K562 (cell line): ENCODE results near the gene TRAP1. TPM values are rescaled to one million over a fixed set of nuclear protein-coding genes. Genes with fewer than 3 reads are reported as not detected.
A peak's percentile ranks its signal among the peaks of the same experiment; 100 is the strongest.

ENCODE experiments used
- CREBBP ChIP-seq: IDR thresholded peaks from one replicate; pipeline ENCODE4 v1.6.1; 2012; ENCODE audit warnings: low read depth, mild to moderate bottlenecking, control low read depth, inconsistent platforms, low read length
- EP300 ChIP-seq: IDR thresholded peaks from 2 replicates; pipeline ENCODE4 v1.6.1; 2012; ENCODE audit warnings: low read length, improper control_type of control experiment
- GABPB2 ChIP-seq: fragments of 250-450 bp; sonication (Bioruptor Pico); conservative IDR thresholded peaks from 2 replicates; pipeline ENCODE4 v1.5.1; 2021; ENCODE audit warnings: mild to moderate bottlenecking
- KDM1A ChIP-seq, 2 experiments: fragments of 450-650 bp; IDR thresholded peaks; 2 replicates each; pipeline ENCODE4 v1.6.1; 2016; ENCODE audit warnings: mild to moderate bottlenecking in 2 of 2
- KDM2B ChIP-seq: fragments of 250-450 bp; sonication (Bioruptor Pico); IDR thresholded peaks from 2 replicates; pipeline ENCODE4 v1.8.0; 2021; ENCODE audit warnings: mild to moderate bottlenecking, moderate library complexity
- LCOR ChIP-seq: sonication (generic); formaldehyde crosslinking; IDR thresholded peaks from 2 replicates; pipeline ENCODE4 v1.8.0; 2022; ENCODE audit warnings: mild to moderate bottlenecking, missing genetic modification reagents
- MEF2D ChIP-seq: conservative IDR thresholded peaks from 2 replicates; pipeline ENCODE4 v1.6.1; 2016; ENCODE audit warnings: low read depth, missing genetic modification characterization, missing compliant biosample characterization
- NFATC3 ChIP-seq: fragments of 450-650 bp; IDR thresholded peaks from 2 replicates; pipeline ENCODE4 v1.6.1; 2017; ENCODE audit warnings: mild to moderate bottlenecking
- NR2C1 ChIP-seq, 2 experiments: fragments of 450-650 bp; IDR thresholded peaks; 2 replicates each; pipeline ENCODE4 v1.6.1; 2017; ENCODE audit warnings: mild to moderate bottlenecking in 2 of 2, antibody characterized with exemption in 1 of 2, inconsistent platforms in 1 of 2, missing compliant biosample characterization in 1 of 2, missing genetic modification characterization in 1 of 2
- PML ChIP-seq: IDR thresholded peaks from 2 replicates; pipeline ENCODE4 v1.6.1; 2012; ENCODE audit warnings: low read length, inconsistent platforms
- SMC3 ChIP-seq: conservative IDR thresholded peaks from 2 replicates; pipeline ENCODE4 v1.6.1; 2011; ENCODE audit warnings: low read depth, low read length, improper control_type of control experiment; ENCODE audit not compliant: insufficient read depth
- TBL1XR1 ChIP-seq, 2 experiments: IDR thresholded peaks; 2 replicates each; pipeline ENCODE4 v1.6.1; 2012; ENCODE audit warnings: improper control_type of control experiment in 2 of 2, low read length in 2 of 2, mild to moderate bottlenecking in 1 of 2
- THRAP3 ChIP-seq: fragments of 450-650 bp; IDR thresholded peaks from 2 replicates; pipeline ENCODE4 v1.6.1; 2016; ENCODE audit warnings: mild to moderate bottlenecking, inconsistent platforms, borderline replicate concordance
- ZC3H8 ChIP-seq: fragments of 450-650 bp; IDR thresholded peaks from 2 replicates; pipeline ENCODE4 v1.6.1; 2017
- ZFPM2 ChIP-seq: fragments of 250-450 bp; sonication (Bioruptor Pico); IDR thresholded peaks from 2 replicates; pipeline ENCODE4 v1.5.1; 2022; ENCODE audit warnings: mild to moderate bottlenecking
- ZNF354B ChIP-seq: fragments of 250-450 bp; sonication (Bioruptor Pico); IDR thresholded peaks from 2 replicates; pipeline ENCODE4 v1.4.0; 2020
- polyA plus RNA-seq, 8 experiments: library from polyadenylated mRNA; depleted of rRNA in 4 of 8; stranded (reverse) in 5 of 8; unstranded in 3 of 8; fragments of >200 nt; fragmentation: Nextera tagmentation in 2 of 8; fragmentation: Illumina TruSeq in 1 of 8; extraction: Ambion mirVana in 2 of 8; extraction: Trizol in 1 of 8; gene quantifications; 2 replicates each; pipeline versions ENCODE4 v1.2.1 to v1.2.3, GENCODE V29; 2011 to 2014; ENCODE audit warnings: inconsistent platforms in 1 of 8, missing spikeins in 1 of 8
- total RNA-seq, 7 experiments: library from RNA; depleted of rRNA in 6 of 7; stranded (reverse); fragments of >200 nt in 6 of 7; fragmentation: Illumina TruSeq in 2 of 7; extraction: Trizol in 2 of 7; gene quantifications; 2 replicates each; pipeline versions ENCODE4 v1.2.1 to v1.2.3, GENCODE V29; 2011 to 2021; ENCODE audit warnings: low replicate concordance in 1 of 7
- TF ChIP-seq, protein P1 (sequence below): IDR thresholded peaks from 2 replicates; pipeline ENCODE4 v1.6.1; 2011; ENCODE audit warnings: borderline replicate concordance, low read depth, mild to moderate bottlenecking, moderate library complexity, low read length; ENCODE audit not compliant: insufficient read depth, poor library complexity, severe bottlenecking
- TF ChIP-seq, protein P2 (sequence below): fragments of 250-450 bp; sonication (Bioruptor Pico); IDR thresholded peaks from 2 replicates; pipeline ENCODE4 v1.8.0; 2021; ENCODE audit warnings: borderline replicate concordance, mild to moderate bottlenecking, moderate library complexity; ENCODE audit not compliant: poor library complexity, severe bottlenecking
- TF ChIP-seq, protein P3 (sequence below): fragments of 250-450 bp; sonication (Bioruptor Pico); IDR thresholded peaks from 2 replicates; pipeline ENCODE4 v1.4.0; 2020
- TF ChIP-seq, protein P4 (sequence below), 2 experiments: fragments of 450-650 bp in 1 of 2; sonication (generic) in 1 of 2; formaldehyde crosslinking in 1 of 2; IDR thresholded peaks in 1 of 2; conservative IDR thresholded peaks in 1 of 2; 2 replicates each; pipeline versions ENCODE4 v1.6.1 to v1.8.1; 2016 to 2023; ENCODE audit warnings: mild to moderate bottlenecking in 2 of 2, moderate library complexity in 2 of 2, inconsistent platforms in 1 of 2, missing genetic modification reagents in 1 of 2
- TF ChIP-seq, protein P5 (sequence below): fragments of 250-450 bp; sonication (Bioruptor Pico); IDR thresholded peaks from 2 replicates; pipeline ENCODE4 v1.9.0; 2021; ENCODE audit warnings: mild to moderate bottlenecking, inconsistent platforms

The TRAP1 gene
- total and polyA plus RNA-seq, 9 of the 15 experiments (the other 6 are each of a cell fraction or from before 2014, with no cell fraction given) = 19.1 to 436 (median 301) TPM

DNA sequence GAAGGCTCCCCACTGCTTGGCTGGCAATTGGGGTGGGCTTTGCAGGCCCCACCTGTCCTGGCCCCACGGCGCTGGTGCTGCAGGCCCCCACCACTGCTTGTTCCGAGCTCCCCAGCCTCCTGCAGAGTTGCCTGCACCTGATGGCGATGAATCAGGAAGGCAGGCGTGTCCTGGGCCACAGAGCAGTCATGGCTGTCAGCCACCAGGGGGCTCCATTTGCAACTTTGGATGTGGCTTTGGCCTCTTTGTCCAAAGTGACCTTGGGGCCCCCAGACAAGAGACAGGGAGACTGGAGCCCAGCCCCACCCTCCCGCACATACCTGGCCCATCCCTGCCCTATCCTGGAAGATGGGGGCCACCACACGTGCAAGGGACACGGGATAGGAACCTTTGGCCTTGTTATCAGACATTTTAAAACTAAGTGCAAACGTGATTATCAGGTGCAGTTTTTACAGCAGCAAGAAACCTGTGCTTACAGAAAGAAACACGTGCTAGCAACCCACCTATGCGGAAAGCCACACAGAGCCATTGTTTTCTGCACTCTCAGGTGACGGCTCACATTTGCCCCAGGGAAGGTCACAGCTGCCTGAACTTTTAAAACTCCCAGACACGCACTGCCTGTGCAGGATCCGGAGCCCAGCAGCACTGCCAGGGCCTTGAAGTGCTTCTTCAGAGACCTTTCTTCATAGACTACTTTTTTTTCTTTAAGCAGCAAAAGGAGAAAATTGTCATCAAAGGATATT lies 62.9 kb downstream of the TRAP1 start, which contains the start of gene DNASE1 (continued):
- TF ChIP-seq KDM1A (IDR thresholded peaks at IDR 0.05) = no peak
- TF ChIP-seq KDM2B (CRISPR knock-in tag) = no peak
- 0 out of 4 replicates have a peak, but pooled peaks of 1 of the 2 experiments have one; percentile 13 for TF ChIP-seq TBL1XR1 (IDR thresholded peaks at IDR 0.05; ENCODE audit: low read length in 2 of 2)
- TF ChIP-seq ZC3H8 = no peak
- peak; percentile 79 for TF ChIP-seq SMC3
- no peak for TF ChIP-seq NFATC3
- TF ChIP-seq, protein P1, sequence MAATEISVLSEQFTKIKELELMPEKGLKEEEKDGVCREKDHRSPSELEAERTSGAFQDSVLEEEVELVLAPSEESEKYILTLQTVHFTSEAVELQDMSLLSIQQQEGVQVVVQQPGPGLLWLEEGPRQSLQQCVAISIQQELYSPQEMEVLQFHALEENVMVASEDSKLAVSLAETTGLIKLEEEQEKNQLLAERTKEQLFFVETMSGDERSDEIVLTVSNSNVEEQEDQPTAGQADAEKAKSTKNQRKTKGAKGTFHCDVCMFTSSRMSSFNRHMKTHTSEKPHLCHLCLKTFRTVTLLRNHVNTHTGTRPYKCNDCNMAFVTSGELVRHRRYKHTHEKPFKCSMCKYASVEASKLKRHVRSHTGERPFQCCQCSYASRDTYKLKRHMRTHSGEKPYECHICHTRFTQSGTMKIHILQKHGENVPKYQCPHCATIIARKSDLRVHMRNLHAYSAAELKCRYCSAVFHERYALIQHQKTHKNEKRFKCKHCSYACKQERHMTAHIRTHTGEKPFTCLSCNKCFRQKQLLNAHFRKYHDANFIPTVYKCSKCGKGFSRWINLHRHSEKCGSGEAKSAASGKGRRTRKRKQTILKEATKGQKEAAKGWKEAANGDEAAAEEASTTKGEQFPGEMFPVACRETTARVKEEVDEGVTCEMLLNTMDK = peak; percentile 87
- TF ChIP-seq MEF2D (tag) = no peak
- no peak for TF ChIP-seq ZNF354B
- no peak for TF ChIP-seq GABPB2
- TF ChIP-seq, protein P2, sequence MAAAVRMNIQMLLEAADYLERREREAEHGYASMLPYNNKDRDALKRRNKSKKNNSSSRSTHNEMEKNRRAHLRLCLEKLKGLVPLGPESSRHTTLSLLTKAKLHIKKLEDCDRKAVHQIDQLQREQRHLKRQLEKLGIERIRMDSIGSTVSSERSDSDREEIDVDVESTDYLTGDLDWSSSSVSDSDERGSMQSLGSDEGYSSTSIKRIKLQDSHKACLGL (CRISPR knock-in tag) = no peak
- no peak for TF ChIP-seq NR2C1 (IDR thresholded peaks at IDR 0.05)
- TF ChIP-seq NR2C1 (tag; IDR thresholded peaks at IDR 0.05) = no peak
- no peak for TF ChIP-seq CREBBP
- TF ChIP-seq EP300 = no peak
- TF ChIP-seq, protein P3, sequence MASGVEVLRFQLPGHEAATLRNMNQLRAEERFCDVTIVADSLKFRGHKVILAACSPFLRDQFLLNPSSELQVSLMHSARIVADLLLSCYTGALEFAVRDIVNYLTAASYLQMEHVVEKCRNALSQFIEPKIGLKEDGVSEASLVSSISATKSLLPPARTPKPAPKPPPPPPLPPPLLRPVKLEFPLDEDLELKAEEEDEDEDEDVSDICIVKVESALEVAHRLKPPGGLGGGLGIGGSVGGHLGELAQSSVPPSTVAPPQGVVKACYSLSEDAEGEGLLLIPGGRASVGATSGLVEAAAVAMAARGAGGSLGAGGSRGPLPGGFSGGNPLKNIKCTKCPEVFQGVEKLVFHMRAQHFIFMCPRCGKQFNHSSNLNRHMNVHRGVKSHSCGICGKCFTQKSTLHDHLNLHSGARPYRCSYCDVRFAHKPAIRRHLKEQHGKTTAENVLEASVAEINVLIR (CRISPR knock-in tag) = no peak
- TF ChIP-seq ZFPM2 (CRISPR knock-in tag) = no peak
- TF ChIP-seq, protein P4, sequence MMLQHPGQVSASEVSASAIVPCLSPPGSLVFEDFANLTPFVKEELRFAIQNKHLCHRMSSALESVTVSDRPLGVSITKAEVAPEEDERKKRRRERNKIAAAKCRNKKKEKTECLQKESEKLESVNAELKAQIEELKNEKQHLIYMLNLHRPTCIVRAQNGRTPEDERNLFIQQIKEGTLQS (IDR thresholded peaks at IDR 0.05) = no peak
- TF ChIP-seq, protein P4 (CRISPR knock-in tag; conservative IDR thresholded peaks at IDR 0.05) = no peak
- TF ChIP-seq THRAP3 = no peak
- no peak for TF ChIP-seq LCOR (CRISPR knock-in tag)
- TF ChIP-seq, protein P5, sequence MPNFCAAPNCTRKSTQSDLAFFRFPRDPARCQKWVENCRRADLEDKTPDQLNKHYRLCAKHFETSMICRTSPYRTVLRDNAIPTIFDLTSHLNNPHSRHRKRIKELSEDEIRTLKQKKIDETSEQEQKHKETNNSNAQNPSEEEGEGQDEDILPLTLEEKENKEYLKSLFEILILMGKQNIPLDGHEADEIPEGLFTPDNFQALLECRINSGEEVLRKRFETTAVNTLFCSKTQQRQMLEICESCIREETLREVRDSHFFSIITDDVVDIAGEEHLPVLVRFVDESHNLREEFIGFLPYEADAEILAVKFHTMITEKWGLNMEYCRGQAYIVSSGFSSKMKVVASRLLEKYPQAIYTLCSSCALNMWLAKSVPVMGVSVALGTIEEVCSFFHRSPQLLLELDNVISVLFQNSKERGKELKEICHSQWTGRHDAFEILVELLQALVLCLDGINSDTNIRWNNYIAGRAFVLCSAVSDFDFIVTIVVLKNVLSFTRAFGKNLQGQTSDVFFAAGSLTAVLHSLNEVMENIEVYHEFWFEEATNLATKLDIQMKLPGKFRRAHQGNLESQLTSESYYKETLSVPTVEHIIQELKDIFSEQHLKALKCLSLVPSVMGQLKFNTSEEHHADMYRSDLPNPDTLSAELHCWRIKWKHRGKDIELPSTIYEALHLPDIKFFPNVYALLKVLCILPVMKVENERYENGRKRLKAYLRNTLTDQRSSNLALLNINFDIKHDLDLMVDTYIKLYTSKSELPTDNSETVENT (CRISPR knock-in tag) = 0 out of 2 replicates have a peak, but pooled peaks have one; percentile 4
- no peak for TF ChIP-seq PML
